ENCODE measurements around the gene BBIP1.

DNA sequence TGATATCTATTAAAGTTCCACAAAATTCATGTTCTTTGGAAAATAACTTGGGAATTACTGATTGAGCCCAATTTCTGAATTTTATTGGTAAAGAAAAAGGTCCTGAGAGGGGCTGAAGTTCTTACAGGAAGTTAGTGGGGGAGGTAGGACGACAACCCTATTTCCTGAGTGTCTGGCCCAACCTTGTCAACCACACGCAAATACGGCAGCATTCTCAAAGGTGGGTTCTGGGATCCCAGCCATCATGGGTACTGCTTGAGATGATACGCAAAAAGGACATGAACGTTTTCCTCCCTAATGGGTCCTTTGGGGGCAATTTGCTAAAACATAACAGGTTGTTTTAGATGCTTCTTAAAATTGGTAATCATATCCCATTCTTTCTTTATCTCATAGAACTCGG lies 50.0 kb downstream of the BBIP1 start:
- TF ChIP-seq, protein P1, sequence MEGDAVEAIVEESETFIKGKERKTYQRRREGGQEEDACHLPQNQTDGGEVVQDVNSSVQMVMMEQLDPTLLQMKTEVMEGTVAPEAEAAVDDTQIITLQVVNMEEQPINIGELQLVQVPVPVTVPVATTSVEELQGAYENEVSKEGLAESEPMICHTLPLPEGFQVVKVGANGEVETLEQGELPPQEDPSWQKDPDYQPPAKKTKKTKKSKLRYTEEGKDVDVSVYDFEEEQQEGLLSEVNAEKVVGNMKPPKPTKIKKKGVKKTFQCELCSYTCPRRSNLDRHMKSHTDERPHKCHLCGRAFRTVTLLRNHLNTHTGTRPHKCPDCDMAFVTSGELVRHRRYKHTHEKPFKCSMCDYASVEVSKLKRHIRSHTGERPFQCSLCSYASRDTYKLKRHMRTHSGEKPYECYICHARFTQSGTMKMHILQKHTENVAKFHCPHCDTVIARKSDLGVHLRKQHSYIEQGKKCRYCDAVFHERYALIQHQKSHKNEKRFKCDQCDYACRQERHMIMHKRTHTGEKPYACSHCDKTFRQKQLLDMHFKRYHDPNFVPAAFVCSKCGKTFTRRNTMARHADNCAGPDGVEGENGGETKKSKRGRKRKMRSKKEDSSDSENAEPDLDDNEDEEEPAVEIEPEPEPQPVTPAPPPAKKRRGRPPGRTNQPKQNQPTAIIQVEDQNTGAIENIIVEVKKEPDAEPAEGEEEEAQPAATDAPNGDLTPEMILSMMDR (IDR thresholded peaks at IDR 0.05): no peak
- TF ChIP-seq POLR2A (IDR thresholded peaks at IDR 0.05): no peak

Measured in right lobe of liver (tissue), 4 donors.